Globus pallidus (tissue), 1 donor: Measurements from ENCODE around the gene OR52H1.
"Not testable (repeated sequence)": the region's sequence is repeated elsewhere in the genome, so short reads cannot be mapped to it uniquely, and the experiment has no call there.

Experiments used
- DNase-seq: peaks from one replicate; pipeline ENCODE4 v3.0.0-alpha.2; 2015; ENCODE audit warnings: low spot score

Gene OR52H1

GRCh38 chr11:5548440-5548839, at the start of gene OR52H1:
OR52H1 (minus strand) TSS chr11:5548540; CDS start chr11:5545505, 3,035 bp downstream.
- no peak for DNase-seq

- DNase-seq: no peak
These were observed 49.6 kb upstream of the OR52H1 start for GRCh38 chr11:5597953-5598352.

DNA sequence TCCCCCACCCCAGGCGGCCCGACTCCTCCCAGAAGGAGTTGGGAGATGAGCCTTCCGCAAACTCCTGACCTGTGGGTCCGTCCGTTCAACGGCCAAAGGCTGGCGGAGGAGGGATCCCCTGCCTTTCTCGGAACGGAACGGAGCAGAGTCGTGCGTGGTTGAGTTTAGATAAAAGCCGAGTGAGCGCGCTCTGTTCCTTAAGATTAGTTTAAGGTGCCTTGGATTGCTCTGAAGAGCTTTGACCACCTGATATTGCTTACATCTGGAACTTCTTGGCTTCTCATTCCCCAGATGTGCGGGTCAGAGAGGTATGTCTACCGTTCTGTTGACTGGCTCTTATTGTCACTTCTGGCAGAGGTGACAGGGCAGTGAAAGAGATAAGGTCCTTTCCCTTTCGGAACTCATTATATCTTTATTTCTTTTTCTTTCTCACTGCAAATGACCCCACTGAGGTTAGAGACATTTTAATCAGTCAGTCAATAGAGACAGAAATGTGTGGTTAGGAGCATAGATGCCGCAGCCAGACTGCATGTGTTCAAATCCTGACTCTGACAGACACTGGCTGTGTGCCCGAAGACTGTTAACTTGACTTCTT, 48.4 kb upstream of the OR52H1 start, which contains the start of gene TRIM6:
Gene TRIM6 (plus strand): TSS at position 31 of the 595 bp plus-strand sequence. CDS start 261 bp downstream, at position 292.
- DNase-seq: peak; percentile 5

DNA sequence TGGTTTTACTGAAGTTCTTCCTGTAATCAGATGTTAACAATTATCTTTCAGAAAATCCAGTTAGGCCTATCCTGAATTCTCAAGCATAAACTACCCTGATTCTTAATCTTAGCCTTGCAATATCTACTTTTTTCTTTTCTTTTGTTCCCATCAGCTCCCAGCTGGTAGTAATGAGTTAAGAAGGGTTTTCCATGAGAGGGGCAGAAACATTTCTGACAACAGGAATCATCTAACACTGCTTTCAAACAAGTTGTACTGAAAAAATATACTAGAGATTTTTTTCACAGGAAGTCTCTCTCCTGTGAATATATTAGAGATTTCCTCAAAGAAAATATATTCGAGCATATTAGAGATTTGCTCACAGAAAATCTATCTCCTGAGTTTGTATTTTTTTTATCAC, 44.8 kb upstream of the OR52H1 start:
- no peak for DNase-seq

GRCh38 chr11:5592615-5593014, 44.3 kb upstream of the OR52H1 start:
- no peak for DNase-seq

DNA sequence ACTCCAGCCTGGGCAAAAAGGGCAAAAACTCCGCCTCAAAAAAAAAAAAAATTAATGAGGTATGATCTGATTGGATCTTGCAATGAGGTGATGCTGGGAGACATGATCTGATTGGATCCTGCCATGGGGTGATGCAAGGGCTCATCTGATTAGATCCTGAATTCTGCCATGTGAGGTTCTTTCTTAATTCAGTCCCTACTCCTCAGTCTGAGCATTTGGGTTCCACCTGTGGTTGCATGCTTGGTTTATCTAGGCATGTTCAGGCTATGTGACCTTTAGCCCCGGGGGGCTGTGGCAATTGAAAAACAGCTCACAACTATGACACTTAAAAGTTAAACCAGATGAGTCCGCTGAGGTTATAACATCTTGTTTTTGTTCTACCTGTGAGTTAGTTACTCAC, 43.3 kb upstream of the OR52H1 start:
- DNase-seq: no peak

- DNase-seq: not testable (repeated sequence)
These were observed 41.6 kb upstream of the OR52H1 start for GRCh38 chr11:5589906-5590305.

DNA sequence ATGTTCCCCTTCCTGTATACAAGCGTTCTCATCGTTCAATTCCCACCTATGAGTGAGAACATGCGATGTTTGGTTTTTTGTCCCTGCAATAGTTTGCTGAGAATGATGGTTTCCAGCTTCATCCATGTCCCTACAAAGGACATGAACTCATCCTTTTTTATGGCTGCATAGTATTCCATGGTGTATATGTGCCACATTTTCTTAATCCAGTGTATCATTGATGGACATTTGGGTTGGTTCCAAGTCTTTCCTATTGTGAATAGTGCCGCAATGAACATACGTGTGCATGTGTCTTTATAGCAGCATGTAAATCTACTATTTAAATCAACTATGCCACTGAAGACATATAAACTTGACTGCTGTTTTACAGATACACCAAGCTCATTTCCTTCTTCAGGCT, 36.1 kb upstream of the OR52H1 start:
- DNase-seq: not testable (repeated sequence)

DNA sequence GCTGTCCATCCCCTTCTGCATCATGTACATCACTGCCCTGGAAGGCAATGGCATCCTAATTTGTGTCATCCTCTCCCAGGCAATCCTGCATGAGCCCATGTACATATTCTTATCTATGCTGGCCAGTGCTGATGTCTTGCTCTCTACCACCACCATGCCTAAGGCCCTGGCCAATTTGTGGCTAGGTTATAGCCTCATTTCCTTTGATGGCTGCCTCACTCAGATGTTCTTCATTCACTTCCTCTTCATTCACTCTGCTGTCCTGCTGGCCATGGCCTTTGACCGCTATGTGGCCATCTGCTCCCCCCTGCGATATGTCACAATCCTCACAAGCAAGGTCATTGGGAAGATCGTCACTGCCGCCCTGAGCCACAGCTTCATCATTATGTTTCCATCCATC, 32.7 kb upstream of the OR52H1 start:
- DNase-seq: no peak

GRCh38 chr11:5580577-5580976, 32.2 kb upstream of the OR52H1 start, which contains the start of gene OR52B6:
OR52B6 (plus strand) TSS chr11:5580877; CDS start chr11:5580877, 0 bp downstream.
- DNase-seq: no peak

DNA sequence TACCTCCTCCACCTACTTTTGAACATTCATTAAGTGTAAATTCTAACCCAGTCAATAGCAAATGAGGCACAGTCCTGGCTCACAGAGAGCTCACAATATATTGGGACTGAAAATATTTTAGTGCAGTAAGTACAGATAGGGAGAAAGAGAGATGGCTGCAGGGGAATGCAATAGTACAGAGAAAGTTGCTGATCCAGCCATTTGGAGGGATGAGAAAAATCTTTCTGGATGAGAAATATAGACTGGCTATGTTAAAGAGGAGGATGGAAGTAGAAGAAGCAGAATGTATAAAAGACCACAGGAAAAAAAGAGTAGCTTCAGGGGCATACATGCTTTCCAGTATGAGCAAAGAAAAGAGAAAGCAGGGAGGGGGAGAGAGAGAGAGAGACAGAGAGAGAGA, 28.8 kb upstream of the OR52H1 start:
- no peak for DNase-seq

- no peak for DNase-seq
These were observed 26.8 kb upstream of the OR52H1 start for GRCh38 chr11:5575152-5575551.

DNA sequence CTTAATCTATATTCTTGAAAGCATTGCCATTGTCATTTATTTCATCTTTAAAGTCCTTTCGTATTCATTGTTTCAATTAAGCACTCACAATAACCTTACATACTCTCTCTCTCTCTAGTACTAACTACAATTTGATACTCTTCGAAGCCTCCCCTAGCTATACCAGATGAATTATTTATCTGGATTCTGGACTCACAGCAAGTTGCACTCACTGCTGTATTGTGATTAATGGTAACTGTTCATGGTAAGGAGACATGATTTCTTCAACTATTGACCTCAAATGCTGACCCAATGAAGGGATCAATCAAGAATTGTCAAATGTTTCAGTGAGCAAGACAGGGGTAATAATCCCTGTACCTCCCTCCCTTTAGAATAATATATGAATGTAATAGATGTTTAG, 26.3 kb upstream of the OR52H1 start:
- no peak for DNase-seq

GRCh38 chr11:5564259-5565019, 16.1 kb upstream of the OR52H1 start:
- DNase-seq: no peak

DNA sequence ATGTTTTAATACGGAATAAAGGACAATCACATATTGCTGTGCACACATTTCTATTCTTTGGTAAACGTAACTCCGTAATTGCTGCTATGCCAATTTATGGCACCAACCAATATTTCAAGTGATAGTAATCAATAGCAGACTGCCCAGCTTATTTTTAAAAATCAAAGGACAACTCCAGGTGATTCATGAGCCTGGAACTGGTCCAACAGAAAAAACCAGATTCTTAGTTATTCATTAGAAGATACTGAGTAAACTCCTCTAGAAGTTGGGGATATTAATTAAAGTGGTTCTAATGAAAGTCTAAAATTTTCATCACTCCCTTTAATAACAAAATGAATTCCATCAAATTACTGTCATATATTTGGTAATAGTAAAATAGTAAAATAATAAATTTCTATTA, 9.4 kb upstream of the OR52H1 start:
- DNase-seq: no peak

DNA sequence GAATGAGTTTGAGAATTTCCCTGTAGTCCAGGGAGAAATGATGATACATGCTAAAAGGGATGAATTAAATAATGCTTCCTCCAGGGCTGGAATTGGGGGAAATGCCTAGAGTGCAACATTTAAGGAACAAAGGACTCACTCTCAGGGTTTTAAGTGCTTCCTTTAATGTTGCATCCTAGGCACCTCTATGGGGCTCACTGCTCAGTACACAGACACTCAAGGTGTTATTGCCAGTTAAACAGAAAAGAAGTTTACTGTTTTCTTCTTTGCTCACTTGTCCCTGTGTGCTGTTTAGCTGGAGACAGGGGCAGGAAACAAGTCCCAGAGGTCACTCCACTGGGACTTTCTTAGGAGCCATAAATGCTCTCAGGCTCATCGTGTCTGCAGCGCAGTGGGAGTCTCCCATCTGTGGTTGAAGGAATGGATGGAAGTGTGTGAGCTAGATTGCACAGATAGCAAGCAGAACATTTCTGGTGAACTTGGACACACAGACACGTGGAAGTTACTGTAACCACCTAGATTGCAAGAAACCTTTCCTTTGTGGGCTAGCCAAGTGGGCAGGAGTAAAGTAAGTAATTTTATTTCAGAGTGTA, 8.4 kb upstream of the OR52H1 start:
- no peak for DNase-seq

DNA sequence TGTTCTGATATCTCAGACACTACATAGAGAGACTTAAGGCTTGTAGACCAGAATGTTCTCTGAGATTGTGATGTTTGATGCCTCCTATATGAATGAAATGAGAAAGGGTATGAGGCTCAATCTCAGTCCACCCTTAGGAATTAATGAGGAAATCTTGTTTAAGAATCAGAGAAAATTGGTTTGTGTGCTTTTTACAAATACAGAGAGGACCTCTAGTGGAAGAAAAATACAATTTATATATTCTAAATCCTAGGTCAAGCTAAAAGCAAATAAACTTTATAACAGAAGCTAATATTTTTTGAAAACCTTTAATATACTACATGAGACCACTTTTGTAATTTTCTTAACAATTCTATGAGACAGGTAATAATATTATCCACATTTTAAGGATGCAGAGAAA, 5.0 kb upstream of the OR52H1 start:
- no peak for DNase-seq

GRCh38 chr11:5550440-5551095, 2.2 kb upstream of the OR52H1 start:
- no peak for DNase-seq

DNA sequence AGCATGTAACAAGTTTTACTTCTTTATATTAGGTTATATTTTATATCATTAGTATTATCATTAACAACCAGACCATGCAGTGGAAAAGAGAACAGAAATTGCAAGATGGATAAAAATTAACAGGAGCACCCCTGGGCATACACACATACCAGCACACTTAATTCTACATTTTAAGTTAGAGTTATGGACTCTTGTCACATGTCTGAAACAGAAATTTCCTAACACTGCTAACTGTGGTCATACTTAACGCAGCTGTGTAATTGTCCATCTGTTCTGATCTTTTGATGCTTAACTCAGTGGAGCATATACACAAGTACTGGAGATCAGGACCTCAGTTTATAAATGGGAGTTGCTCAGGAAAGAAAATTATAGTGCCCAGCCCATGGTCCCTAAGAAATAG, 358 bp downstream of the OR52H1 start:
- no peak for DNase-seq

DNA sequence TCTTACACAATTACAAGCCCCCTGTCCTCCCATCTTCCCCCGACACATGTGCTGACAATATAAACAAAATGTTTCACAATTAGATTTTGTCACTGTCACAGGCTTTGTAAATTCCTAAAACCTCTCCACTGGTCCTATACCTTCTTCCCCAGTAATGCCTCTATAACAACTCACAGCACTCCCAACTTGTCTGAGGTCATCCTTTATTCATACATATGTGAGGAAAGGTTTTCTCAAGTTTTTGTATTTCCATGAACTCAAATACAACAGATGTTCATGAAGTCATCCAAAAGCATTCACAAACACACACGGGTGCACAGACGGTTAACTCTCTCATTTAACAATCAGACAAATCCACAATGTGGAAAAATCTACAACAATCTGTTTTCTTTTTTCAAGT, 1.9 kb downstream of the OR52H1 start:
- DNase-seq: no peak

GRCh38 chr11:5541427-5541826, 6.9 kb downstream of the OR52H1 start:
- no peak for DNase-seq

GRCh38 chr11:5536482-5536881, 11.9 kb downstream of the OR52H1 start:
- no peak for DNase-seq

- no peak for DNase-seq
These were observed 14.3 kb downstream of the OR52H1 start for GRCh38 chr11:5534046-5534445.
